Gastroesophageal sphincter (tissue), 3 donors: ENCODE measurements around the gene USP31.

Experiments
- CTCF ChIP-seq, 4 experiments: fragments of 200-600 bp in 2 of 4; fragments of 450-650 bp in 2 of 4; sonication (generic) in 1 of 4; IDR thresholded peaks; one replicate each; pipeline ENCODE4 v1.5.1; 2017 to 2019; ENCODE audit warnings: antibody characterized with exemption in 4 of 4, mild to moderate bottlenecking in 2 of 4, moderate library complexity in 2 of 4
- EP300 ChIP-seq: sonication (generic); formaldehyde crosslinking; IDR thresholded peaks from one replicate; pipeline ENCODE4 v1.6.1; 2017; ENCODE audit warnings: antibody characterized with exemption, mild to moderate bottlenecking
- POLR2A ChIP-seq, 2 donors: fragments of 450-650 bp; IDR thresholded peaks; one replicate each; pipeline ENCODE4 v1.6.1; 2017; ENCODE audit warnings: antibody characterized with exemption in 2 of 2, mild to moderate bottlenecking in 2 of 2, moderate library complexity in 1 of 2
- POLR2AphosphoS5 ChIP-seq: sonication (generic); formaldehyde crosslinking; IDR thresholded peaks from one replicate; pipeline ENCODE4 v1.6.1; 2017; ENCODE audit warnings: antibody characterized with exemption

GRCh38 chr16:23024044-23024443, 125.2 kb downstream of the USP31 start:
- TF ChIP-seq CTCF (IDR thresholded peaks at IDR 0.05) (no peak), EP300 (no peak), POLR2AphosphoS5 (no peak), POLR2A (IDR thresholded peaks at IDR 0.05) (no peak)
